ENCODE results near the gene ARSD.
"Not testable (repeated sequence)": the region's sequence is repeated elsewhere in the genome, so short reads cannot be mapped to it uniquely, and the experiment has no call there.

Gene ARSD, protein sequence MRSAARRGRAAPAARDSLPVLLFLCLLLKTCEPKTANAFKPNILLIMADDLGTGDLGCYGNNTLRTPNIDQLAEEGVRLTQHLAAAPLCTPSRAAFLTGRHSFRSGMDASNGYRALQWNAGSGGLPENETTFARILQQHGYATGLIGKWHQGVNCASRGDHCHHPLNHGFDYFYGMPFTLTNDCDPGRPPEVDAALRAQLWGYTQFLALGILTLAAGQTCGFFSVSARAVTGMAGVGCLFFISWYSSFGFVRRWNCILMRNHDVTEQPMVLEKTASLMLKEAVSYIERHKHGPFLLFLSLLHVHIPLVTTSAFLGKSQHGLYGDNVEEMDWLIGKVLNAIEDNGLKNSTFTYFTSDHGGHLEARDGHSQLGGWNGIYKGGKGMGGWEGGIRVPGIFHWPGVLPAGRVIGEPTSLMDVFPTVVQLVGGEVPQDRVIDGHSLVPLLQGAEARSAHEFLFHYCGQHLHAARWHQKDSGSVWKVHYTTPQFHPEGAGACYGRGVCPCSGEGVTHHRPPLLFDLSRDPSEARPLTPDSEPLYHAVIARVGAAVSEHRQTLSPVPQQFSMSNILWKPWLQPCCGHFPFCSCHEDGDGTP

DNA sequence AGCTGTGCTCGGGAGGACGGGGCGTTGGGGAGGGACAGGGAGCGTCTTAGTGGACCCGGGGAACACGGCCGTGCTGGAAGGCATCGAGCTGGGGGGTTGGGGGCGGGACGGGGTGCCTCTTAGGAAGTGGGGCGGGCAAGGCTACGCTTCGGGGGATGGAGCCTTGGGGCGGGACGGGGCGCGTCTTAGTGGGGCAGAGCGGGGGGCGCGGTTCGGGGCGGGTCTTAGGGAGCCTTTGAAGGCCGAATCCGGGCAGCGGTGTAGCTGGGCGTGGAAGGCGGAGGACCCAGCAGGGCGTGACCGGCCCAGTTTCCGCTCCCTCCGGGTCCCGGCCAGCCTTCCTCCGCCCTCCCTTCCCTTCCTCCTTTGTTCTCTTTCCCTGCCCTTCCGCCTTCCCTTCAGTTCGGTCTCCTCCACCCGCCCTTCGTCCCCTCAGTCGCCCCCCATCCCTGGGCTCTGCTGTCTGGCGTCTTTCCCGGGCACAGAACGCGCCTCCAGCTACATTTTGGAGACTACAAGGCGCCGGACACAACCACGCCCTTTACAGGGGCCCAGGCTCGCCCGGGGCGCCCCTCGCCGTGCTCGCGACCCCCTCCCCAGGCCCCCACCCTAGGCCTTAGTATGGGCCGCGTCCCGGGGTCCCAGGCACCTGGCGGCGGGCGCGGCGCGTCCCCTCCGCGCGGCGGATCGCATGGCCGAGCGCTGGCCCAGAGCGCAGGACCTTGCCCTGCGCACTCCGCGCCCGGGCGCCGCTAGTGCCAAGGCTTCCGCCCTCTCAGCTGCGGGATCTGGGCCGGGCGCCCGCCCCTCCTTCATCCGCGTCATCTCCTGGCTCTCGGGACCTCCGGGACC lies at the start of gene ARSD:
TSS of gene ARSD (minus strand) at position 757 of the 852 bp plus-strand sequence. CDS start at position 693, 64 bp downstream.
- peak in 12 of 14 donors; percentile 1 to 77 (median 48) for DNase-seq

DNA sequence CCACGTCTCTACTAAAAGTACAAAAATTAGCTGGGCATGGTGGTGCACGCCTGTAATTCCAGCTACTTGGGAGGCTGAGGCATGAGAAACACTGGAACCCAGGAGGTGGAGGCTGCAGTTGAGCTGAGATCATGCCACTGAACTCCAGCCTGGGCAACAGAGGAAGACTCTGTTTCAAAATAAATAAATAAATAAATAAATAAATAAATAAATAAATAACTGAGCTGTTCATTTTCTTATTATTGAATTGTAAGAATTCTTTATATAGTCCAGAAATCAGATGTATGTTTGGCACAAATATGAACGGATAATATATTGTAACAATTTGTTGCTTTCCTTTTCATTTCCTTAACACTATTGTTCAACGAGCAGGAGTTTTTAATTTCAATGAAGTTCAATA lies 49.5 kb upstream of the ARSD start:
- DNase-seq: not testable (repeated sequence)

DNA sequence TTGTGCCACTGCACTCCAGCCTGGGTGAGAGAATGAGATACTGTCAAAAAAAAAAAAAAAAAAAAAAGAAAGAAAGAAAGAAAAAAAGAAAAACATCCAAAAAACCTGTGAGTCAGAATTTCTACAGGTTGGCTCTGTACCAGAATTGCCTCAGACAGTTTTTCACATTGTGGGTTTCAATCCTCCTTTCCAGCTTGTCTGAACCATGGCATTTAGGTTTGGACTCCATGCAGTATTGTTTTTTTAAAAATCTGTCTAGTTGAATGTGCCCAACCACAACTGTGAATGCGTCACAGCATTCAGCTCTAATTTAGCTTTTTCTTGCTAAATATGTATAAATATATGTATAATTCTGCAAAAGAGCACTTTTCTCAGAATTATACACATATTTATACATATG lies 45.8 kb upstream of the ARSD start:
- DNase-seq: no peak

DNA sequence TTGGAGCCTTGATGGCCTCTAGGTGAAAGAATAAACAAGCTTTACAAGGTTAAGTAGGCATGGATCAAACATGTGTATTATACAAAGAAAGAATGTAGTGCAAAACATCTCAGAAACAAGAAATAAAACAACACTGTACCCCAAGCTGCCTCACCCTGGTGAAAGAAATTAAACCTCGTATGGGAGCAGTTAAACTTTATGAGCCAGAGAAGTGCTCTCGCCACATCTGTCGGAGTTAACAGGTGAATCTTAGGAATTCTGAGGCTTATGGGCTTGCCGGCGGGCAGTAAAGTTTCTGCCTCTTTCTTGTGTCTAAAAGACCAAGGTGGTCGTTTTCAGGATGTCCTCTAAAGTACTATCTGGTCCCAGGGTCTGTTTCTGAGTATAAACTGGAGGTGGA lies 43.3 kb upstream of the ARSD start:
- DNase-seq: no peak

DNA sequence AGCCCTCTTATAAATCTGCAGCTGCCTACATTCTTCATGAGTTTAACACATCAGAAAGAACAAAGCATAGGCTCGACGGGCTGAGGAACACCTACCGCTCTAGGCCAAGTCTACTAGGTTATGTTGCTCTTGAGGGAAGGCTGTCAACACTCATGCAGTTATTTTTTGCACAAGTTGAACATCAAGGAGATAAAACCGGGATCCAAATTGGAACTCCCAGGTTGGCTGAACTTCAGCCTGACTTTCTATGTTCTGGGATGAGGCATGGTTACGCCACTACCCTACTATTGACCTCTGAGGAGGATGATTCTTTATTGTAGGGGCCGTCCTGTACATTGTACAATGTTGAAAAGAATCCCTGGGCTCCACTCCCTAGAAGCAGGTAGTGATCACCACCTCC lies 39.9 kb upstream of the ARSD start:
- DNase-seq: no peak

DNA sequence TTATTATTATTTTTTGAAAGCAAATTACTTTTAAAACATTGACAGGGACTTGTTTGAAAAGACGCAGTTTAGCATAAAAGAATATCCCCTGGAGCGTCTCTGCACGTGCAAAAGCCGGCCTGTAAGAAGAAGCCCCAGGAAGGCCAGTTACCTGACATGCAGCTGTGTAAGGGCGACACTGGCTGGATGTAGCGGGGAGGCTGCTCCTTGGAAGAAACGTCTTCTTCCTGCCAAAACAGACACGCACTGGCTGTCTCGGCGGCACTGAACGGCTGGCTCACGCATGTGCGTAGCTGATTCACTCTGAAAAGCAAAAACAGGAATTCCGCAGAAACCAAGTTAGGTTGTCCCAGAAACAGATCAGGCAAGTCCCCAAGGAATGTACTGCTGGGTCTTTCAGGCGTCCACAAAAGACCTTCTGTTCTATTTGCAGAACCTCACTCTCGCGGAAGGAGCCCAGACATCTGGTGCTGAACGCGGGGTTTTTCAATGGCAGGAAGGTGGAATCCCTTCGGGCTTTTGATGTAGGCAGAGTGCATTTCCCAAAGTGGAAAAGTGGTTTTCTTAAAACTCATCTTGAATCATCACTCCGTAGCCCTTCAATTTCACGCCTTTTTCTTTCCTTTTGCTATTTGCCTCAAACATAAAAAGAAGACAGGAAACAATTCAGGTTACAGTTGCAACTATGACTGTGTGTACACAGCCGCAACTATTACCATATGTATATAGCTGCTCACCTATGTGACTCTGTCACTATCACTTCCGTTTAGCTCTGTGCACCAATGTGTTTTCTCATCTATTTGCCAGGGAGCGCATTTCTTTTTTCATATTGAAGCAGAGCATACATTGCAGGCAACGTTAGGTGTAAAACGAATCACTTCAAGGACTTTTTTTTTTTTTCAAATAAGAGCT lies 39.1 kb upstream of the ARSD start:
- peak in 12 of 14 donors; percentile 0 to 63 (median 12) for DNase-seq

DNA sequence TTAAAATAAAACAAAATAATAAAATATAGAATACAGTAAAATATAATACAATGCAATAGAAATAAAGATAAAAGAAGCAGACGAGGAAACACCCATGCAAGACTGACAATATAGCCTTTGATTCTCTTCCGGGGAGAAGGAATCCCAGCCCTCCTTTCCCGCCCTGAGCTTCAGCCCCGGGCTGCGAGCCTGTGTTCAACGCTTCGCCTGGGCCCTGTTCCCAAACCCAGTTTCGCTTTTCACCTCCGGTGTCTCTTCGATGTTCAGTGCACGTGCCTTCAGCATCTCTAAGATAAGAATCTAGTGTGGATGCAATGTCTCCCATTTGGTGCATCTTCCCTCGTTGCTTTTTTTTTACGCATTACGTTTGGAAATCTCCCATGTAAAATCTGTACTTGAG lies 38.4 kb upstream of the ARSD start:
- no peak for DNase-seq

DNA sequence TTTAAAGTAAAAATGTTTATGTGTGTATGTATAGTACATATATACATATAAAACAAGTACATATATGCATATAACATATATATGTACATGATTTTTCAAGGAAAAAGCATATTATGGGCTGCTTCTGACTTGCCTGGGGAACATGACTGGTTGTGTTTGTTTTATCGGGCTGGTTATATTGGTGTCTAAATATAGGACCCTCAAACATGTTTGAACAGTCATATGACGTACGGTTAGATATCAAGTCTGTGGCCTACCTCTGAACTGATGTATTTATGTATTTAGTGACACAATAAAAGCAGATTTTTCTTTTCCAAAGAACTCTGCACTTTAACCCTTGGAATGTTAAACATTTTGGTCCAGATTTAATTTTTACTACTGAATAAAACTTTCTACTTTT lies 37.9 kb upstream of the ARSD start:
- no peak for DNase-seq

DNA sequence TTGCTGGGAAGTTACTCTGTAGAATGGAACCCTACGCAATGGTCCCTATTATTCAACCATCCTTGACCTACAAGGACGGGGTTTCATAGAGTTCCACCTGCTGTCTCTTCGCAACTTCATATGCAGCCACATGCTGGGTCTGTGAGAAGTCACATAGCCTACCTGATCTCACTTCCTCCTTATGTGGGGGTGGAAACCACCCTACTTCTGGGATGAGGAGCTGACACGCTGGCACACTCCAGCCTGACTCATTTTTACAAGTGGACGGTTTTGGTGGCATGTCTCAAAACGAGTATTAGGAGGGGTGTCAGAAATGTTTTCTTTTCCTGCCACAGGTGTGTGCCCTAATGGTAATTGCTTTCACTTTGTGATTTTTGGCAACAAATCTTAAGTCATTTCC lies 36.8 kb upstream of the ARSD start:
- no peak for DNase-seq

DNA sequence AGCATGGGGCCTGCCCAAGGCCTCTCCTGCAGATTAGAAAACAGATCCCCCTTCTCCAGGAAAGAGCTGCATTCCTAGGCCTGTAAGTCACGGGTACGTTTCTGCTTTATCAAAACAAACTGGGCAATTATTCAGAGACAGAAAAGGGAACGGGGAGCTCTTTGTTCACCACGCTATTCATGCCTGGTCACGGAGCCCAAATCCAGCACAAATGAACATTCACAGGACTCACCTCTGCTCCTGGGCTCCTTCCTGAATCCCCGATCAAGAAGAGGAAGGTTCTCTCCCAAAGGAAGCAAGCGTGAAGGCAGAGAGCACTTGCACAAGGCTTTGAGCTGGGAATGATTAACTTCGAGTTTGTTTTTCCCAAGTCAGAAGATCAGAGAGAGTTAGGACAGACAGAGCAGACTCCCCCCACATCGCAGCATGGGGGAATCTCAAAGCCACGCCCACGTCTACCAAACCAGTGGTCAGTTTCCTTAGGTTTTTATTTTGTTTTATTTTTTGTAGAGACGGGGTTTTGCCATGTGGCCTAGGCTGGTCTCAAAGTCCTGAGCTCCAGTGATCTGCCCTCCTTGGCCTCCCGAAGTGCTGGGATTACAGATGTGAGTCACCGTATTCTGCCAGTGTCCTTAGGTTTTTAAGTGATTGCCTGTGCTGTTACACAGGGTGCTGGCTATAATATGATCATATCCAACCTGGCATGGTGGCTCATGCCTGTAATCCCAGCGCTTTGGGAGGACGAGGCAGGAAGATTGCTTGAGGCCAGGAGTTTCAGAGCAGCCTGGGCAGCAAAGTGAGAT lies 35.1 kb upstream of the ARSD start:
- DNase-seq: not testable (repeated sequence)

DNA sequence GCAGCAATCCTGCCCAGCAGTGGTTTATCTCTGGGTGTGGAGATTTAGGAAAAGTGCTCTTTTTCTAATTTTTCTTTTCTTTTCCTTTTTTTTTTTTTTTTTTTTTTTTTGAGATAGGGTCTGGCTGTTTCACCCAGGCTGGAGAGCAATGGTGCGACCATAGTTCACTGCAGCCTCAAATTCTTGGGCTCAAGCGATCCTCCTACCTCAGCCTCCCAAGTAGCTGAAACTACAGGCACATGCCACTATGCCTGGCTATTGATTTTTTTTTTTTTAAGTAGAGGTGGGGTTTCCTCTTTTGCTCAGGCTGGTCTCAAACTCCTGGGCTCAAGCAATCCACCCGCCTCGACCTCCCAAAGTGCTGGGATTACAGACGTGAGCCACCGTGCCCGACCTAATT lies 34.3 kb upstream of the ARSD start:
- not testable (repeated sequence) for DNase-seq

DNA sequence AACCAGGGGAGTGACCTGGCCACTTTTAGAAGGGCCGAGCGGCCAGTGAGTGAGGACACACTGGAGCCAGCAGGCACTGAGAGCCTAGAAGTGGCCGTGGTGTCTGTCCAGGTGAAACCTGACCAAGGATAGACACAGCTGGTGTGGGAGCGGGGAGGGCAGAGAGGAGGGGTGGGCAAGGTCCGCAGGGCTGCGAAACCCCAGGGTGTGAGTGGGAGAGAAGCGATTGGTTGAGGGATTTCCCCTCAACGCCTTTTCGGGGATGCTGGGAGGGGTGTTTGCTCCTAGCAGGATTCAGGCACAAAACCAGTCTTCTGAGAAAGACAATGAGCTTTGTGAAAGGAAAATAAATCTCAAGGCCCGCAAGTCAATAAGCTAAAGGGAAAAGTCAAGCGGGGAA lies 33.2 kb upstream of the ARSD start:
- DNase-seq: no peak

DNA sequence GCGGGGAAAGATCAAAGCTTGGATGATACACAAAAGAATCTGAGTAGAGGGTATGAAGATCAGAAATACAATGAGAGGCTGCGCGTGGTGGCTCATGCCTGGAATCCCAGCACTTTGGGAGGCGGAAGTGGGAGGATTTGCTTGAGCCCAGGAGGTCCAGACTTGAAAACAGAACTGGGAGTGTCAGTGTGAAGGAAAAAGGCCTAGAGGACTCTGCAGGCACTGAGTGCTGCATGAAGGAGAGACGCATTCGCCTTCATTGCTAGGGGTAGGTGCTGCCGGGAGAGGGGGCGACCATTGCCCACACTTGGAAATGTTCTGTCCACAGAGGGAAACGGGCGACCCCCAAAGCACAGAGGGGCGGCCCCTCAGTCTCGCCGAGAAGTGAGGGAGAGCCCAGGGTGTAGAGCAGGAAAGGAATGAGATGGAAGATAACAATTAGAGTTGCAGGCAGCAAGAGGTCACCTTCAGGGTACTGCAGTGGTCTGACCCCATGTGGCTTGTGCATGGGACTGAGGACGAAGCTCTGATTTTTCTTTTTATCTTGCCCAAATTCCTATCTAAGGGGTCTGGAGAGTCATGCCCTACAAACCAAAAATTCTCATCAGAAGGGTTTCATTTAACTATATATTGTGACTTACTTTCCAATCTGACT lies 31.8 kb upstream of the ARSD start:
- no peak for DNase-seq

DNA sequence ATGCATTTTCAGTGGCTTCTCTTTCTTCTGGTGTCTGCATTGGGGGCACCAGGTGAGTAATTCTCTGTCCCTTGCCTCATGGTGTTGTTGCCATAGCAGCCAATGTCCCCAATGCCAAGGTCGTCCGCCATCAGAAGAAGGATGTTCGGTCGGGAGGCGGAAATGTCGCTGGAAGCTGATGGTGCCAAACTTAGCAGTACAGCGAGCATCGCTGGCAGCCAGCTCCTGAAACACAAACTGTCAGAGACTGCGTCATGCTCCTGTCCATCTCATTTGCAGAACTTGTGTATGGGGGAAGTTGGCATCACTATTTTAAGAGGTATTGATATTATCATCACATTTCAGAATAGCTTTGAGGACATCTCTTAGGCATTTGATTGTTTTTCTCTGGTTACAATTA lies 29.1 kb upstream of the ARSD start:
- no peak for DNase-seq

DNA sequence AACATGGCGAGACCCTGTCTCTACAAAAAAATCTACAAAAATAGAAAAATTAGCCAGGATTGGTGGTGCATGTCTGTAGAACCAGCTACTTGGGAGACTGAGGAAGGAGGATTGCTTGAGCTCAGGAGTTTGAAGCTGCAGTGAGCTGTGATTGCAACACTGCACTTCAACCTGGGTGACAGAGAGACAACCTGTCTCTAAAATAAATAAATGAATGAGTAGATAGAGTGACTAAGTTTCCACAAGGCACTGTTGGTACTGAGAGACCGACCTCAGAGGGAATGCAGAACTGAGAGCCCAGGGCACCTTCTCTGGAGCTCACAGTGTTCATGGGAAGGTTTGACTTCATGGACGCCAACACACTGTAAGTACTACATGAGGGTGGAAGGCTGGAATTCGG lies 26.7 kb upstream of the ARSD start:
- no peak for DNase-seq

DNA sequence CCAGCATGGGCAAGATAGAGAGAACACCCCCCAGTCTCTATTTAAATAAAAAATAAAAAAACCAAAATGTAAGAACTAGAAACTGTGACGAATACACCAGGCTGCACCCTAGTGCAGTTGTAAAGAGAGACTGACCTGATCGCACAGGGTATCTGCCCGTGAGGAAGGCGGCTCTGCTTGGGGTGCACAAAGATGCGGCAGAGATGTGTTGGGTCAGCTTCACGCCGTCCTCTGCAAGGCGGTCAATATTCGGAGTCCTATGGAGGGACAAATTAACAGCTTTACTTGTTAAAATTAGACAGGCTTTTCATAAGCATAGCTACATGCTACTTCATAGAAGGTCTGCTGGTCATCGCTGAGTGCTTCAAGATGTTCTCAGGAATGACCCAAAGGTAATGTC lies 26.1 kb upstream of the ARSD start:
- no peak for DNase-seq

DNA sequence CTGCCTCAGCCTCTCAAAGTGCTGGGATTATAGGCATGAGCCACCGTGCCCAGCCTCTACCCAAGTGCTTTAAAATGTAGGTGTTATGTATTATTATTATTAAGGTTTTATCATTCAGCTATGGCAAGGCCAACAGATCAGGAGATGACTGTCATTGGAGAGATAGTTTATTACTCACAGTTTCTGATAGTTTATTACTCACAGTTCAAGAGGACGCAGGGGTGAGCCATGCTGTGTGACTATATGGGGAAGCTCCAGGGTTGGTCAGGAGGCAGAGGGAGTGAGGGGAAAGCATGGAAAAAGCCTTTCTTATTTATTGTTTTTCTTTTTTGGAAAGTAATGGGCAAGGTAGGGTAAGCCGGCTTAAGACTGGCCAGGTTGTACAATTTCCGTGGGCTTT lies 25.4 kb upstream of the ARSD start:
- DNase-seq: no peak

DNA sequence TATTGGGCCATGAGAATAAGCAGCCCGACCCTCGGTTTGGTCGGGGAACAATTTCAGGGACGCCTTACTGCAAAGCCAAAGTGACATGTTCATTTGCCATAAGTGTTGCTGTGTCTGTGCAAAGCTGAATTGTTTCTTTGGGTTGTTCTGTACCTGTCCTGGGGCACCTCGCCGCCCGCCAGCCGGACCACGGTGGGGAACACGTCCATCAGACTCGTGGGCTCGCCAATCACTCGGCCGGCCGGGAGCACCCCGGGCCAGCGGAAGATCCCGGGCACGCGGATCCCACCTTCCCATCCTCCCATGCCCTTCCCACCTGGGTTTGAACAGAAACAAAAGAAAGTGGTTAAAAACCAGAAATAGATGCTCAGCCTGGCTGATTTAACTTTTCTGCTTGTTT lies 8.8 kb upstream of the ARSD start:
- not testable (repeated sequence) for DNase-seq

DNA sequence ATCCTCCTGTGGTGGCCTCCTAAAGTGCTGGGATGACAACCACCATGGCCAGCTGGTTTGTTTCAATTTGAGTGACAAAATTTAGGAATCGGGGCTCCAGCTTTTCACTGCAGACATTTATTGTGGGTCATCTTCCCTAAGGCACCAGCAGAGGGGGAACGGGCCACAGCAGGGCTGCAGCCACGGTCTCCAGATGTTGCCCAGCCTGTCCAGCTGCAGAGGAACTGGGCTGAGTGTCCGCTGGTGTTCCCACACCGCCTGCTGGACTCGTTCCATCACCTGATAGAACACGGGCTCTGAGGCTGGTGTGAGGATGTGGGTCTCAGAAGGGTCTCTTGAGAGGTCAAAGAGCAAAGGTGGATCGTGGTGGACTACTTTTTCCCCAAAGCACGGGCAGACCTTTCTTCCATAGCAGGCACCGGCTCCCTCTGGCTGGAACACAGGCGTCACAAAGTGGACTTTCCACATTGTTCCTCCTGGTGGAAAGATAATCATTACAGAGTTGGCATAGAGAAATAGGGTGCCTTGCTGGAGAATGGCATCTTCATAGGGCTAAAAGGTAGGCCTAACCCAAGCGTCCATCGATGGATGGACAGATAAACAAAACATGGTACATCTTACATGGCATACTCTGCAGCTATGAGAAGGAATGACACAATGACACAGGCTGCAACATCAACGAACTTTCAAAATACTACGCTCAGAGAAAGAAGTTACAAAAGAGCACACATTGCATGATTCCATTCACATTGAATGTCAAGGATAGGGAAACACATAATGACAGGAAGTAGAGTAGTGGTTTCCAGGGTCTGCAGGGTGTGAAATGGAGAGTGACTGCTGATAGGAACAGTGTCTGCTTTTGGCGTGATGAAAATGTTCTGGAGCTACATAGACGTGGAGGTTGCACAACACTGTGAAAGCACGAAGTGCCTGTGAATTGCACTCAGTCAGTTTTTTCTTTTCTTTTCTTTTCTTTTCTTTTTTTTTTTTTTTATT lies 5.9 kb upstream of the ARSD start:
- DNase-seq: no peak
